SK-N-SH treated with all-trans-retinoic acid at 6 μM for 48 hours (cell line): Measurements from ENCODE around the gene SKI.

Experiments
- BACH2 ChIP-seq: fragments of 250-450 bp; sonication (Bioruptor Pico); IDR thresholded peaks from 2 replicates; pipeline ENCODE4 v1.9.0; 2021; ENCODE audit warnings: mild to moderate bottlenecking, borderline replicate concordance
- CREB5 ChIP-seq: fragments of 250-450 bp; sonication (Bioruptor Pico); IDR thresholded peaks from 2 replicates; pipeline ENCODE4 v1.5.1; 2020; ENCODE audit warnings: low read depth, mild to moderate bottlenecking, moderate library complexity
- ESRRG ChIP-seq: fragments of 250-450 bp; sonication (Bioruptor Pico); IDR thresholded peaks from 2 replicates; pipeline ENCODE4 v1.6.1; 2021; ENCODE audit warnings: mild to moderate bottlenecking
- GLIS3 ChIP-seq: fragments of 250-450 bp; sonication (Bioruptor Pico); IDR thresholded peaks from 2 replicates; pipeline ENCODE4 v1.5.0; 2020; ENCODE audit warnings: mild to moderate bottlenecking, moderate library complexity
- PATZ1 ChIP-seq: fragments of 250-450 bp; sonication (Bioruptor Pico); IDR thresholded peaks from 2 replicates; pipeline ENCODE4 v1.8.0; 2020; ENCODE audit warnings: mild to moderate bottlenecking, moderate library complexity, borderline replicate concordance
- PPARA ChIP-seq: fragments of 250-450 bp; sonication (Bioruptor Pico); IDR thresholded peaks from 2 replicates; pipeline ENCODE4 v1.5.0; 2020; ENCODE audit warnings: mild to moderate bottlenecking, borderline replicate concordance
- TOX ChIP-seq: fragments of 250-450 bp; sonication (Bioruptor Pico); IDR thresholded peaks from 2 replicates; pipeline ENCODE4 v1.8.0; 2021; ENCODE audit warnings: mild to moderate bottlenecking, moderate library complexity, borderline replicate concordance

- no peak for TF ChIP-seq GLIS3 (CRISPR knock-in tag)
- no peak for TF ChIP-seq ESRRG (CRISPR knock-in tag)
- TF ChIP-seq PATZ1 (CRISPR knock-in tag) = no peak
- no peak for TF ChIP-seq BACH2 (CRISPR knock-in tag)
- no peak for TF ChIP-seq PPARA
- no peak for TF ChIP-seq CREB5 (CRISPR knock-in tag)
- TF ChIP-seq TOX = no peak
Observed at GRCh38 chr1:2240270-2241156, 12.4 kb downstream of the SKI start.
